HG03196 (cell line): Measurements from ENCODE around the gene SPR.

Experiments used
- ATAC-seq: cut with Tn5 transposase; IDR thresholded peaks from one replicate; pipeline ENCODE4 v1.9.1; 2021; ENCODE audit not compliant: unreplicated experiment

The SPR gene

GRCh38 chr2:72887032-72887739 is at the start of gene SPR:
SPR (plus strand) TSS chr2:72887408; CDS start chr2:72887433, 25 bp downstream.
- ATAC-seq = peak; percentile 87

- no peak for ATAC-seq
These were observed 47.1 kb upstream of the SPR start for GRCh38 chr2:72840066-72840465.

DNA sequence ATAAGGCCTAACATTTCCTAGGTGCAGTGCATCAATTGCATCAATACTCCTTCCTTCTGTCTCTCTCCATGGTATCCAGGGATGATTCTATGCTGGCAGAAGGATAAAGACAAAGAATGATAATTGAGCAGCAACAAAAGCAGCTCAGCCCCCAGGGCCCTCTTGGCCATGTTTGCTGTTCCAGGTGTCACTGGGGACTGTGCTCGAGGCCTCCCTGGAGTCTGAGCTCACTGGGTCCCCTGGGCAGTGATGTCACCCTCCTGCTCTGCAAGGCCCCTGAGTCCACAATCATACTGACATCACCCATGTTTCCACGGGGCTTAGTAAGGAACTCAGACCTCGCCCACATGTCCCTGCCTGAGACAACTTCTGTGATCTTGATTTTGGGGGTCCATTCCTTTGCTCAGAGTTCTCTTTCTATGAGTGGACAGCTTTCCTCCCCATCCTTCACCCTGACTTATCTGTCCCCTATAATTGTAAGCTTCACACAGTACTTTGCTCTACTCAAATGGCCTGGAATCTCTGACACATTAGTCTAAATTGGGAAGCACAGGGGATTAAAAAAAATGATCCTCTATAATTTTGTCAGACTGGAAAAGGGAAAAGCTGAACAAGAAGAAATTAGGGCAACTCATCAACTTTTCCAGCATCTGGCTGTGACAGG is 45.6 kb upstream of the SPR start:
- ATAC-seq = no peak

- no peak for ATAC-seq
These were observed 43.9 kb upstream of the SPR start for GRCh38 chr2:72843301-72843700.

DNA sequence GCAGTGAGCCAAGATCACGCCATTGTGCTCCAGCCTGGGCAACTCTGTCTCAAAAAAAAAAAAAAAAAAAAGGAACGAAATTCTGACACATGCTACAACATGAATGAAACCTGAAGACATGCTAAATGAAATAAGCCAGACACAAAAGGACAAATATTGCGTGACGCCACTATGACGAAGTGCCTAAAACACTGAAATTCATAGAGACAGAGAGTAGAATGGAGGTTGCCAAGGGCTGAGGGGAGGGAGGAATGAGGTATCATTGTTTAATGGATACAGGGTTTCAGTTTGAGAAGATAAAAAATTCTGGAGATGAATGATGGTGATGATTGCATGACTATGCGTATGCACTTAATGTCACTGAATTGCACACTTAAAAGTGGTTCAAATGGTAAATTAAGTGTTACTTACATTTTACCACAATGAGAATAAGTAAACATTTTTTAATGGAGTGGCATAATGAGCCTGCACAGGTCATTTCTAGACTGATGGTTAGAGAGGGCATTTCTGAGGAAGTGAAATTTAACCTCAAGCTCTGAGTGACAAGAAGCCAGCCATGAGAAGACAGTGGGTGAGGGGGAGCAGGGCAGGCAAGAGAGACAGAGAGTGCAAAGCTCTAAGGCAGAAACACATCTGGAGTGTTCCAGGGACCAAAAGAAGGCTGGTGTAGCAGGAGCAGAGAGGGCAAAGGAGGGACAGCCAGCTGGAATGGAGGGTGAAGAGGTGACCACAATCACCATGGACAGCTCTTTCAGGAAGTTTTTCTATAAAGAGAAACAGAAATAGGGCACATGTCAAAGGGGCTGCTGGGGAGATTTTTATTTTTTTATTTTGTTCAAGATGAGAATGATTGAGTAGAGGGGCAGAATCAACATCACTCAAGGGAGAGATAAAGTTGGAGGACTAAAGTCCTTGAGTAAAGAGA is 40.8 kb upstream of the SPR start:
- ATAC-seq = peak; percentile 93

DNA sequence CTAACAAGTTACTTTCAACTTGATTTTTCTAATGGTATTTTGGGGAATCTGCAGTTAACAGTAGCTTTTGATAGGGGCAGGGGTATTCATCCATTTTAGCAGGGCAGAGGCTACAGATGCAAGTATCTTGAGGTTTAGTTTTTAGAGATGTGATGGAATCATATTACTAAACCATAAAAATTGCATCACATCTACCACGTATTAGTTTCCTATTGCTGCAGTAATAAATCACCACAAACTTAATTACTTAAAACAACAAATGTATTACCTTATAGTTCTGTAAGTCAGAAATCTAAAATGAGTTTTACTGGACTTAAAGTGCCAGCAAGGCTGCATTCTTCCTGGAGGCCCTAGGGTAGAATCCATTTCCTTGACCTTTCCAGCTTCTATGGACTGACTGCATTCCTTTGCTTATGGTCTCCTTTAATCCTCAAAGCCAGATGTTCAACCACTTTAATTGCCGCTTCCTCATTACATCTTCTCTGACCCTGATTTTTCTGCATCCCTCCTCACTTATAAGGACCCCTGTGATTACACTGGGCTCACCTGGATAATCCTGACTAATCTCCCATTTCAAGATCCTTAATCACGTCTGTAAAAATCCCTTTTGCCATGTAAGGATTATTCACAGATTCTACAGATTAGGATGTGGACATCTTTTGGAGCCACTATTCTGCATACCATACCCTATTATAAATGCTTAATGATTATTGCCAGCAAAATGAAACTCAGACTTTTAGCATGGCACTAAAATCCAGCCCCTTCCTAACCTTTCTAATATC is 39.5 kb upstream of the SPR start:
- no peak for ATAC-seq

GRCh38 chr2:72848436-72849137 is 38.6 kb upstream of the SPR start:
- no peak for ATAC-seq

GRCh38 chr2:72849138-72849462 is 38.1 kb upstream of the SPR start:
- no peak for ATAC-seq

- ATAC-seq = no peak
These were observed 35.9 kb upstream of the SPR start for GRCh38 chr2:72851333-72851732.

GRCh38 chr2:72859831-72860262 is 27.4 kb upstream of the SPR start:
- ATAC-seq = no peak

- ATAC-seq = peak; percentile 91
These were observed 24.8 kb upstream of the SPR start for GRCh38 chr2:72862239-72862988.

DNA sequence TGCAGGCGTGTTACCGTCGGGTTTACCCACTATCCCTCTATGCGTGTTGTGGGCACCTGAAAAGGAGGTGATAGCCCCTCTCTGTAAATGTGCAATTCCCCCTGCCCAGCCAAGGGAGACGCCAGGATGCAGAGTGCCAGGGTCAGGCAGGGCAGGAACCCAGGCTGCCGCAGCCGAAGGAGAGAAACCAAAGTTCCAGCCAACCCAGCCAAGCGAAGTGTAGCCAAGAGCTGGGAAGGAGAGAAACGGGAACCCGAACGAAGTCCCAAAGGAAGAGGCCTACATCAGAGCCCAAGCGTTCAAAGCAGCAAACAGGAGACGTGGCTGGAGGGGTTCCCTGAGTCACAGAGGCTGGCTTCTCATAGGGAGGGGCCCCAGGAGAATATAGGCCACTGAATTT is 24.2 kb upstream of the SPR start:
- ATAC-seq = no peak

DNA sequence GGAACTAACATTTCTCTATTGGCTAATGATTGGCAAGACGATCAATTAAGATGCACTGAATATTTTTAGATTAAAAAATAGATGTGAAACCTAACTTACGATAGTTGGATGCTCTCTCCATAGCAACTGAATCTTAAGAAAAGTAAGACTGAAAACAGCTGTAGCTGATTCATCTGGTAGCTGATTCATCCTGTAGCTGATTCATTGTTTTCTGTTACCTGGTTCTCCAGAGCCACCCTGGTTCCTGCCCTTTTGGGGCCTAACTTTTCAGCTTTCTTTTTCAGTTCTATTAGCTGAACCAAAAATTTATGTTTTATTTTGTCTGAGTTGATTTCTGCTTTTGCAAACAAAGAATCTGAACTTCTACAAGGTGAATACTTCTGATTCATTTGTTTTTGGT is 22.7 kb upstream of the SPR start:
- no peak for ATAC-seq

DNA sequence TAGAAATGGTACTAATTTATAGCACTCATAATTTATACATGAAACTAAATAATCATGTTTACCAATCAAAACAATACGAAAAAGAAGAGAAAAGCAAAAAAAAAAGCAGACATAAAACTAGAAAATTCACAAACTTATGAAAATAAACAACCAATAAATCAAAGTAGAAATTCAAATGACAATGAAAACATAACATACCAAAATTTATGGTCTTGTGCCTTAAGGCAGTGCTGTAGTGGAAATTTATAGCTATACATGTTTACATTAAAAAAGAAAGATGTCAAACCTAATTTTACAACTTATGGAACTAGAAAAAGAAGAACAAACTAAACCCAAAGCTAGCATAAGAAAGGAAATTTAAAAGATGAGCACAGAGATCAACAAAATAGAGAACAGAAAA is 16.1 kb upstream of the SPR start:
- ATAC-seq = no peak

DNA sequence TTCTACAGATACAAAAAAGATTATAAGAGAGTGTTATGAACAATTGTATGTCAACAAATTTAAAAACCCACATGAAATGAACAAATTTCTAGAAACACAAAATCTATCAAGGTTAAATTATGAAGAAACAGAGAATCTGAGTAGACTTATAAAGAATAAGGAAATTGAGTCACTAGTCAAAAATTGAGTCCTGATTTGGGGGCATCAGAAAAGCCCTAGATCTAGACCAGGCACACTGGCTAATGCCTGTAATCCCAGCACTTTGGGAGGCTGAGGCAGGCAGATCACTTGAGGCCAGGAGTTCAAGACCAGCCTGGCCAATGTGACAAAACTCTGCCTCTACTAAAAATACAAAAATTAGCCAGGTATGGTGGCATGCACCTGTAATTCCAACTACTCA is 15.3 kb upstream of the SPR start:
- no peak for ATAC-seq

DNA sequence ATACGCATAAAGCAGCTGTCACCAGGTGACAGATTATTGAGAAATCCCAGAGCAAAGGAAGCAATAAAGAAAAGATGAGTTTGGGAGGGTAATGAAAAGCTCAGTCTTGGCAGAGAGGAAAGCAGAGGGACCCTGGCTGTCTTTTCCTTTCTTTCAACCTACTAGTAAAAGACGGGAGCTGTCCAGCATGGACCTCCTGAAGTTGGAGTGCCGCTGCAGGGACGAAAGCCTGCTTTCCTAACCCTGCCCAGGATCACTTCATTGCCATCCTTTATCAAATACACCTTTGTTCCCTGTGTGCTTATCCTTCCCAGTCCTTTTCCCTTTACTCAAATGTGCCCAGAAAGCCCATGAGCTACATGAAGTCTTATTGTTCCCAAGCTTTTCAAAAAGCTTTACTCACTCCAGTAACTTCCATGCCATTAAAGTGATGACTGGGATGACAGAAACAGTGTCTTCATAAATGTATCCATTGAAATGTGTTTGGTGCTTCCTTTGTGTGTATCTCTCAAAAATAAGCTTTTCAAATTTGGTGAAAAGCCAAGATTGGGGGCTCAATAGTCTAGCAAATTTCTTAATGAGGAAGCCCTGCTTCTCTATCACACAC is 3.7 kb upstream of the SPR start:
- no peak for ATAC-seq

GRCh38 chr2:72886505-72887031 is 640 bp upstream of the SPR start:
- no peak for ATAC-seq

GRCh38 chr2:72887740-72888437 is 681 bp downstream of the SPR start:
- peak; percentile 29 for ATAC-seq
